Sigmoid colon (tissue), 7 donors: ENCODE results near the gene SP3. TPM values are rescaled to one million over a fixed set of nuclear protein-coding genes. Genes with fewer than 3 reads are reported as not detected.

Source experiments
- DNase-seq: peaks from one replicate; pipeline ENCODE4 v3.0.0-alpha.2; 2019
- H3K27ac ChIP-seq, 4 donors: fragments of 200-600 bp; sonication (generic); one replicate each; pipeline ENCODE4 v1.5.1; 2016 to 2019; ENCODE audit warnings: mild to moderate bottlenecking in 1 of 4
- H3K27me3 ChIP-seq, 3 donors: fragments of 200-600 bp; sonication (generic); one replicate each; pipeline ENCODE4 v1.5.1; 2019; ENCODE audit warnings: mild to moderate bottlenecking in 1 of 3
- H3K36me3 ChIP-seq, 4 donors: fragments of 200-600 bp; sonication (generic); one replicate each; pipeline ENCODE4 v1.5.1; 2016 to 2019
- H3K4me1 ChIP-seq, 4 donors: fragments of 200-600 bp; sonication (generic); one replicate each; pipeline ENCODE4 v1.5.1; 2017 to 2019
- H3K4me3 ChIP-seq, 4 donors: fragments of 200-600 bp; sonication (generic); one replicate each; pipeline ENCODE4 v1.5.1; 2017 to 2019; ENCODE audit warnings: mild to moderate bottlenecking in 2 of 4, moderate library complexity in 1 of 4
- H3K9me3 ChIP-seq, 4 donors: fragments of 200-600 bp in 3 of 4; sonication (generic) in 3 of 4; one replicate each; pipeline versions ENCODE4 v1.5.1 to v1.6.1; 2013 to 2019
- EP300 ChIP-seq, 4 donors: sonication (generic); formaldehyde crosslinking; IDR thresholded peaks; one replicate each; pipeline ENCODE4 v1.6.1; 2017; ENCODE audit warnings: antibody characterized with exemption in 4 of 4
- POLR2A ChIP-seq, 2 donors: fragments of 450-650 bp; IDR thresholded peaks; one replicate each; pipeline ENCODE4 v1.6.1; 2016; ENCODE audit warnings: antibody characterized with exemption in 2 of 2, mild to moderate bottlenecking in 2 of 2, moderate library complexity in 2 of 2
- POLR2AphosphoS5 ChIP-seq, 4 donors: sonication (generic); formaldehyde crosslinking; IDR thresholded peaks; one replicate each; pipeline ENCODE4 v1.6.1; 2017; ENCODE audit warnings: antibody characterized with exemption in 4 of 4
- WGBS, 2 donors: extraction: QIAGEN DNeasy Blood & Tissue Kit; methylation state at CpG; one replicate each; pipeline ENCODE4 v1.1.7; 2013; 5-methylcytosine and 5-hydroxymethylcytosine counted together
- intact Hi-C: fragments of 100-400 bp; cut with DNase I; formaldehyde crosslinking; loops from one replicate; pipeline ENCODE4 v1.15.1; 2023
- polyA plus RNA-seq, 3 donors: library from polyadenylated mRNA; stranded (reverse); fragments of 200-250 nt; gene quantifications; one replicate each; pipeline ENCODE4 v1.2.3, GENCODE V29; 2013
- total RNA-seq, 4 donors: library from RNA; depleted of rRNA; stranded (reverse); fragments of >200 nt; gene quantifications; one replicate each; pipeline ENCODE4 v1.1.0, GENCODE V29; 2016
- TF ChIP-seq, protein P1 (sequence below), 4 experiments: fragments of 450-650 bp in 3 of 4; fragments of 200-600 bp in 1 of 4; IDR thresholded peaks; one replicate each; pipeline ENCODE4 v1.5.1; 2016 to 2019; ENCODE audit warnings: antibody characterized with exemption in 4 of 4, mild to moderate bottlenecking in 3 of 4, moderate library complexity in 2 of 4
- donor health status: healthy with polysubstance abuse.
- donor health status: Bipolar disorder and iron deficiency.
- donor health status: healthy.

The SP3 gene
- total and polyA plus RNA-seq, 7 donors = 24.6 to 120 (median 67.9) TPM

GRCh38 chr2:173938700-173939384 is 26.3 kb downstream of the SP3 start:
- Histone ChIP-seq H3K9me3 (no peaks in the 10 kb centered on the region), H3K36me3 (no peaks in the 10 kb centered on the region), H3K27ac (no peak overlapping the region), H3K4me1 (peaks cover 0 to 82% (median 64%) of the 10 kb centered on the region in 4 donors), H3K27me3 (no peaks in the 10 kb centered on the region), H3K4me3 (no peak overlapping the region)
- intact Hi-C loops = no loop called here
- TF ChIP-seq, protein P1, sequence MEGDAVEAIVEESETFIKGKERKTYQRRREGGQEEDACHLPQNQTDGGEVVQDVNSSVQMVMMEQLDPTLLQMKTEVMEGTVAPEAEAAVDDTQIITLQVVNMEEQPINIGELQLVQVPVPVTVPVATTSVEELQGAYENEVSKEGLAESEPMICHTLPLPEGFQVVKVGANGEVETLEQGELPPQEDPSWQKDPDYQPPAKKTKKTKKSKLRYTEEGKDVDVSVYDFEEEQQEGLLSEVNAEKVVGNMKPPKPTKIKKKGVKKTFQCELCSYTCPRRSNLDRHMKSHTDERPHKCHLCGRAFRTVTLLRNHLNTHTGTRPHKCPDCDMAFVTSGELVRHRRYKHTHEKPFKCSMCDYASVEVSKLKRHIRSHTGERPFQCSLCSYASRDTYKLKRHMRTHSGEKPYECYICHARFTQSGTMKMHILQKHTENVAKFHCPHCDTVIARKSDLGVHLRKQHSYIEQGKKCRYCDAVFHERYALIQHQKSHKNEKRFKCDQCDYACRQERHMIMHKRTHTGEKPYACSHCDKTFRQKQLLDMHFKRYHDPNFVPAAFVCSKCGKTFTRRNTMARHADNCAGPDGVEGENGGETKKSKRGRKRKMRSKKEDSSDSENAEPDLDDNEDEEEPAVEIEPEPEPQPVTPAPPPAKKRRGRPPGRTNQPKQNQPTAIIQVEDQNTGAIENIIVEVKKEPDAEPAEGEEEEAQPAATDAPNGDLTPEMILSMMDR (IDR thresholded peaks at IDR 0.05) = no peak
- TF ChIP-seq POLR2AphosphoS5 (IDR thresholded peaks at IDR 0.05) (no peak), POLR2A (IDR thresholded peaks at IDR 0.05) (no peak), EP300 (IDR thresholded peaks at IDR 0.05) (no peak)
- WGBS, 2 donors = 97 to 99% methylated on average over 2 of the region's 2 CpGs
- DNase-seq = no peak

GRCh38 chr2:173935305-173935704 is 29.9 kb downstream of the SP3 start:
- Histone ChIP-seq H3K36me3 (no peaks in the 10 kb centered on the region), H3K27me3 (no peaks in the 10 kb centered on the region), H3K9me3 (no peaks in the 10 kb centered on the region), H3K4me1 (peaks cover 0 to 55% (median 45%) of the 10 kb centered on the region in 4 donors), H3K4me3 (no peak overlapping the region), H3K27ac (no peak overlapping the region)
- WGBS, 2 donors = 13 to 53% methylated on average over 1 of the region's 1 CpG
- no peak for DNase-seq
- no peak for TF ChIP-seq EP300 (IDR thresholded peaks at IDR 0.05)
- TF ChIP-seq, protein P1 (IDR thresholded peaks at IDR 0.05) = no peak
- no peak for TF ChIP-seq POLR2A (IDR thresholded peaks at IDR 0.05)
- TF ChIP-seq POLR2AphosphoS5 (IDR thresholded peaks at IDR 0.05) = no peak
- intact Hi-C loops = no loop called here

DNA sequence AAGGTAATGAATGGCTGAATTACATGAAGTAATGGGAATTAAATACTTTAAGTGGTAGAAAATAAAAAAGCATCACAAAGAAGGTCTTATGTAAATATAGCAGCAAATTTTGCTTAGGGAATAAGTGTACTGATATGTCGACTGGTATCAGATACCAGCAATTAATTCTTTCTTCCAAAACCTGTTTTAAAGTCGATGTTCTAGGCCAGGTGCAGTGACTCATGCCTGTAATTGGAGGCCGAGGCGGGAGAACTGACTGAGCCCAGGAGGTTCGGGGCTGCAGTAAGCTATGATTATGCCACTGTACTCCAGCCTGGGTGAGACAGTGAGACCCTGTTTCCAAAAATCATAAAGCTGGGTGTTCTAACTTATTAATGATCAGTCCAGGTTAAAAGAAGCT is 30.3 kb downstream of the SP3 start:
- WGBS, 2 donors = 25 to 66% methylated on average over 5 of the region's 5 CpGs
- H3K4me1 ChIP-seq = peaks cover 0 to 52% (median 44%) of the 10 kb centered on the region in 4 donors
- intact Hi-C loops = no loop called here
- no peaks in the 10 kb centered on the region for H3K36me3 ChIP-seq
- no peak overlapping the region for H3K4me3 ChIP-seq
- no peak for DNase-seq
- TF ChIP-seq, protein P1 (IDR thresholded peaks at IDR 0.05) = no peak
- TF ChIP-seq POLR2A (IDR thresholded peaks at IDR 0.05) (no peak), EP300 (IDR thresholded peaks at IDR 0.05) (no peak), POLR2AphosphoS5 (IDR thresholded peaks at IDR 0.05) (no peak)
- H3K9me3 ChIP-seq = no peaks in the 10 kb centered on the region
- H3K27me3 ChIP-seq = no peaks in the 10 kb centered on the region
- no peak overlapping the region for H3K27ac ChIP-seq

GRCh38 chr2:173931751-173932150 is 33.4 kb downstream of the SP3 start:
- no peaks in the 10 kb centered on the region for H3K9me3 ChIP-seq
- intact Hi-C loops = no loop called here
- no peaks in the 10 kb centered on the region for H3K27me3 ChIP-seq
- TF ChIP-seq POLR2AphosphoS5 (IDR thresholded peaks at IDR 0.05) = no peak
- no peak for TF ChIP-seq POLR2A (IDR thresholded peaks at IDR 0.05)
- TF ChIP-seq EP300 (IDR thresholded peaks at IDR 0.05) = no peak
- TF ChIP-seq, protein P1 (IDR thresholded peaks at IDR 0.05) = no peak
- H3K4me1 ChIP-seq = peaks cover 0 to 34% (median 26%) of the 10 kb centered on the region in 4 donors
- no peak for DNase-seq
- H3K27ac ChIP-seq = no peak overlapping the region
- no peaks in the 10 kb centered on the region for H3K36me3 ChIP-seq
- 82 to 84% methylated on average over 2 of the region's 2 CpGs for WGBS, 2 donors
- no peak overlapping the region for H3K4me3 ChIP-seq

- TF ChIP-seq, protein P1 (IDR thresholded peaks at IDR 0.05) = no peak
- H3K36me3 ChIP-seq = no peaks in the 10 kb centered on the region
- no peaks in the 10 kb centered on the region for H3K9me3 ChIP-seq
- H3K27ac ChIP-seq = no peak overlapping the region
- H3K4me3 ChIP-seq = no peak overlapping the region
- WGBS, 2 donors = 94 to 97% methylated on average over 1 of the region's 1 CpG
- DNase-seq = no peak
- H3K27me3 ChIP-seq = no peaks in the 10 kb centered on the region
- H3K4me1 ChIP-seq = peaks cover 0 to 27% (median 9%) of the 10 kb centered on the region in 4 donors
- intact Hi-C loops = no loop called here
Observed at GRCh38 chr2:173929441-173929840, 35.7 kb downstream of the SP3 start.
